Adrenal gland (tissue), 12 donors: ENCODE data around the gene PLCH2. TPM values are rescaled to one million over a fixed set of nuclear protein-coding genes. Genes with fewer than 3 reads are reported as not detected.

ENCODE experiments used
- DNase-seq, 7 donors: peaks; one replicate each; pipeline ENCODE4 v3.0.0-alpha.2; 2019 to 2020
- H3K27ac ChIP-seq, 5 donors: fragments of 200-600 bp; sonication (generic) in 4 of 5; 1 replicate in 3 of 5; 2 replicates in 2 of 5; pipeline versions ENCODE4 v1.5.1 to v1.8.0; 2016 to 2020; ENCODE audit warnings: mild to moderate bottlenecking in 1 of 5
- H3K27me3 ChIP-seq: fragments of 200-600 bp; 2 replicates; pipeline ENCODE4 v1.8.0; 2021
- H3K36me3 ChIP-seq, 2 donors: fragments of 200-600 bp; replicated peaks in 1 of 2; 1 replicate in 1 of 2; 2 replicates in 1 of 2; pipeline versions ENCODE4 v1.5.1 to v1.8.0; 2018 to 2022
- H3K4me1 ChIP-seq, 2 donors: fragments of 200-600 bp; replicated peaks in 1 of 2; 1 replicate in 1 of 2; 2 replicates in 1 of 2; pipeline versions ENCODE4 v1.5.1 to v1.8.0; 2018 to 2021
- H3K4me3 ChIP-seq, 4 donors: fragments of 200-600 bp; sonication (generic) in 3 of 4; one replicate each; pipeline ENCODE4 v1.5.1; 2016 to 2018
- H3K9me3 ChIP-seq, 3 donors: fragments of 200-600 bp; sonication (generic) in 1 of 3; replicated peaks in 1 of 3; 1 replicate in 2 of 3; 2 replicates in 1 of 3; pipeline versions ENCODE4 v1.5.1 to v1.8.0; 2016 to 2021
- POLR2A ChIP-seq, 2 donors: fragments of 450-650 bp; IDR thresholded peaks; one replicate each; pipeline ENCODE4 v1.6.1; 2017; ENCODE audit warnings: antibody characterized with exemption in 2 of 2, mild to moderate bottlenecking in 2 of 2, moderate library complexity in 1 of 2
- WGBS, 4 donors: extraction: QIAGEN DNeasy Blood & Tissue Kit in 2 of 4; methylation state at CpG; one replicate each; pipeline versions ENCODE4 v1.1.5 to v1.1.7; 2013 to 2017; 5-methylcytosine and 5-hydroxymethylcytosine counted together
- intact Hi-C, 2 donors: fragments of 100-400 bp; cut with DNase I; formaldehyde crosslinking; loops; one replicate each; pipeline versions ENCODE4 v1.14.1 to v1.15.0; 2022 to 2023
- polyA plus RNA-seq, 3 donors: library from polyadenylated mRNA; stranded (reverse); fragments of 200-250 nt in 2 of 3; fragments of 350-450 nt in 1 of 3; fragmentation: Illumina TruSeq in 1 of 3; extraction: RNeasy Lipid Tissue Mini Kit (QIAGEN cat#74804) in 1 of 3; gene quantifications; one replicate each; pipeline ENCODE4 v1.2.3, GENCODE V29; 2013 to 2014
- total RNA-seq, 9 donors: library from RNA; depleted of rRNA in 4 of 9; stranded (reverse); fragments of >200 nt in 4 of 9; fragments of 120-200 nt in 1 of 9; fragmentation: NEBNext Ultra II Directional in 1 of 9; extraction: Animal tissue kit (Norgen Biotek cat#: 25700) in 1 of 9; gene quantifications; one replicate each; pipeline versions ENCODE4 v1.1.0 to v1.2.4, GENCODE V29; 2013 to 2023
- TF ChIP-seq, protein P1 (sequence below), 6 experiments: fragments of 450-650 bp in 4 of 6; fragments of 200-600 bp in 2 of 6; sonication (generic) in 1 of 6; IDR thresholded peaks; 1 replicate in 5 of 6; 2 replicates in 1 of 6; pipeline versions ENCODE4 v1.5.1 to v1.8.0; 2016 to 2021; ENCODE audit warnings: antibody characterized with exemption in 6 of 6, mild to moderate bottlenecking in 2 of 6, moderate library complexity in 1 of 6
- donor health status: healthy with polysubstance abuse.
- donor health status: Bipolar disorder and iron deficiency.
- donor health status: DM: yes; HTN: yes; CAD: no.
- donor health status: DM: no; HTN: no; CAD: no.
- donor health status: DM: no; HTN: no; CAD: no.
- donor health status: DM: yes; HTN: yes; CAD: no.

The PLCH2 gene
- total and polyA plus RNA-seq, 12 donors, result 0.22 to 66.3 (median 2.2) TPM; not detected in 1

DNA sequence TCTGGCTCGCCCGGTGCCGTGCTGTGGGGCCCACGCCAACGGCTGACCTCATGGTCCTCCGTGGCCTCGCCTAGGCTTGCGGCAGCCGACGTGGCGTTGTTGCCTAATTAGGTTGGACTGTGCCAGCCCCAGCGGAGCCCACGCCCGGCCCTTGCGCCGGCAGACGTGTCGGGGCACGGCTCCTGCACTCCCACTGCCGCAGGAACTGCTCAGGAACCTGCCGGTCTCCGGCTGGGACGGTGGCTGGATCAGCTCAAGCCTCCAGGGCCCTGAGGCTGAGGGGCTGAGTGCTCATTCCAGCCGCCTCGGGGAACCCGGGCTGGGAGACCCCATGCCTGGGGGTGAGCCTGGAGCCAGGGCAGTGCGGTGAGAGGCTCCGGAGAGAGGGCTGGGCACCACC, 47.6 kb upstream of the PLCH2 start:
- Histone ChIP-seq H3K4me3 (no peak overlapping the region), H3K27ac (no peak overlapping the region), H3K27me3 (peaks cover 24% of the 10 kb centered on the region), H3K36me3 (no peaks in the 10 kb centered on the region), H3K4me1 (no peaks in the 10 kb centered on the region), H3K9me3 (no peaks in the 10 kb centered on the region)
- TF ChIP-seq, protein P1, sequence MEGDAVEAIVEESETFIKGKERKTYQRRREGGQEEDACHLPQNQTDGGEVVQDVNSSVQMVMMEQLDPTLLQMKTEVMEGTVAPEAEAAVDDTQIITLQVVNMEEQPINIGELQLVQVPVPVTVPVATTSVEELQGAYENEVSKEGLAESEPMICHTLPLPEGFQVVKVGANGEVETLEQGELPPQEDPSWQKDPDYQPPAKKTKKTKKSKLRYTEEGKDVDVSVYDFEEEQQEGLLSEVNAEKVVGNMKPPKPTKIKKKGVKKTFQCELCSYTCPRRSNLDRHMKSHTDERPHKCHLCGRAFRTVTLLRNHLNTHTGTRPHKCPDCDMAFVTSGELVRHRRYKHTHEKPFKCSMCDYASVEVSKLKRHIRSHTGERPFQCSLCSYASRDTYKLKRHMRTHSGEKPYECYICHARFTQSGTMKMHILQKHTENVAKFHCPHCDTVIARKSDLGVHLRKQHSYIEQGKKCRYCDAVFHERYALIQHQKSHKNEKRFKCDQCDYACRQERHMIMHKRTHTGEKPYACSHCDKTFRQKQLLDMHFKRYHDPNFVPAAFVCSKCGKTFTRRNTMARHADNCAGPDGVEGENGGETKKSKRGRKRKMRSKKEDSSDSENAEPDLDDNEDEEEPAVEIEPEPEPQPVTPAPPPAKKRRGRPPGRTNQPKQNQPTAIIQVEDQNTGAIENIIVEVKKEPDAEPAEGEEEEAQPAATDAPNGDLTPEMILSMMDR (IDR thresholded peaks at IDR 0.05), result no peak
- TF ChIP-seq POLR2A (IDR thresholded peaks at IDR 0.05), result no peak
- no peak for DNase-seq
- WGBS, 4 donors, result 88 to 100% (median 92%) methylated on average over 9 to 28 of the region's 28 CpGs; no CpG with 5 or more reads in 1 of the 4 donors
- intact Hi-C loops, result loop anchor here in 1 of 2 donors (10.0 kb wide), 1 partner anchor 996 kb away; no protein-coding TSS in a partner anchor

DNA sequence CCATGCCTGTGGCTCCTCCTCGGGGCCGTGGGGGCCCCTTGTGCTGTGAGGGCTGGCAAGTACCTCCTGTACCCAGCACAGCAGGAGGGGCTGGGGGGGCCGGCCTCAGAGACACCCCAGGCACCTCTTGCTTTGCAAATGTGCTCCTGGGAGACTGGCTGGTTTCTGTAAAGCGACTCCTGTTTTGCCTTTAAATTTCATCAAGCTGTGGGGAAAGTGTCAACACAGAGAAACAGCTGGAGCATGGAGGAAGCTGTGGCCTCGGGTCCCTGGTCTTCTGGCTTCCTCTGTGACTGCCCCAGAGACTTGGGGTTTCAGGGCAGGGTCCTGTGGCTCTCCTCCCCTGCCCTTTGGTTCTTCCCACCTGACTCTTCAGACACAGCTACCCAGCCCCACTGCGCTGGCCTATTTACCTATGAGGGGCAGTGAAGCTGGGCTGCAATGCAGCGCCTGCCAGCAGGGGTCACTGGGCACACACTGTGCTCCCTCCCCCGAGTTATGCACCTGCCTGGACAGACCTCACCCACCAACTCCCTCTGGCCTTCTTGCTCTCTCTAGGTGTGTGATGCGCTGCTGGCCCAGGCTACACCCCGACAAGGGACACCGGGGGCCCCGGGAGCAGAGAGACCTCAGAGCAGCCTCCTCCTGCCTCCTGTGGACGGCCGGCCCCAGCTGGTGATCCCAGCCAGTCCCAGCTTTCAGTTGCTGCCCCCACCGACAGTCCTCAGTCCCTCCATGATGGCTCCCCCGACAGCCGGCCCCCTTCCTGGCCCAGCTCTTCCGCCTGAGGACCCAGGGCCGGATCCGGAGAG, 46.1 kb upstream of the PLCH2 start:
- no peak overlapping the region for H3K27ac ChIP-seq
- intact Hi-C loops, result loop anchor here in 1 of 2 donors (10.0 kb wide), 1 partner anchor 995 kb away; no protein-coding TSS in a partner anchor
- WGBS, 4 donors, result 78 to 86% (median 82%) methylated on average over 5 to 20 of the region's 20 CpGs

DNA sequence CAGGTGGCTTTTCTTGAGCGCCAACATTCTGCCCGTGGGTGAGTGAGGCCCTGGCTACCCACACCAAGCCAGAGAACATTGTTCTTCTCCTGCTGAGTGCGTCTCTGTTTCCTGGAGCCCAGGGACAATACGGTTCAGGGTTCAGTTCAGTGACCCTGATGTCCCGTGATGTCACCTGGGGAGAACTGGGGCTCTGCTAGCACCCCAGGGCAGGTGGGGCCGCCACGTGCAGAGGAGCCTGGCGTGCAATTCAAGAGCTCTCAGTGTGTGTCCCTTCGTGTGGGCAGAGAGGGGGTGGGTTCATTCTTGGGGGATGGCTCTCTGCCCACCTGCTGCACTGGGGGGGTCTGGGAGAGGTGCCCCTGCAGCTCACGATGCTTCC, 45.5 kb upstream of the PLCH2 start:
- Histone ChIP-seq H3K4me1 (no peaks in the 10 kb centered on the region), H3K4me3 (no peak overlapping the region), H3K9me3 (no peaks in the 10 kb centered on the region), H3K27ac (no peak overlapping the region), H3K27me3 (peaks cover 24% of the 10 kb centered on the region), H3K36me3 (no peaks in the 10 kb centered on the region)
- WGBS, 4 donors, result 41 to 84% (median 75%) methylated on average over 6 to 10 of the region's 10 CpGs
- DNase-seq, result no peak
- intact Hi-C loops, result no loop called here
- TF ChIP-seq, protein P1 (IDR thresholded peaks at IDR 0.05), result no peak
- no peak for TF ChIP-seq POLR2A (IDR thresholded peaks at IDR 0.05)

More for the DNA sequence above, 46.1 kb upstream of the PLCH2 start:
- no peak for DNase-seq
- Histone ChIP-seq H3K36me3 (no peaks in the 10 kb centered on the region), H3K4me3 (no peak overlapping the region), H3K27me3 (peaks cover 24% of the 10 kb centered on the region), H3K9me3 (no peaks in the 10 kb centered on the region), H3K4me1 (no peaks in the 10 kb centered on the region)
- TF ChIP-seq POLR2A (IDR thresholded peaks at IDR 0.05), result no peak
- TF ChIP-seq, protein P1 (IDR thresholded peaks at IDR 0.05), result peak in 2 of 6 experiments; percentile 28 to 36

DNA sequence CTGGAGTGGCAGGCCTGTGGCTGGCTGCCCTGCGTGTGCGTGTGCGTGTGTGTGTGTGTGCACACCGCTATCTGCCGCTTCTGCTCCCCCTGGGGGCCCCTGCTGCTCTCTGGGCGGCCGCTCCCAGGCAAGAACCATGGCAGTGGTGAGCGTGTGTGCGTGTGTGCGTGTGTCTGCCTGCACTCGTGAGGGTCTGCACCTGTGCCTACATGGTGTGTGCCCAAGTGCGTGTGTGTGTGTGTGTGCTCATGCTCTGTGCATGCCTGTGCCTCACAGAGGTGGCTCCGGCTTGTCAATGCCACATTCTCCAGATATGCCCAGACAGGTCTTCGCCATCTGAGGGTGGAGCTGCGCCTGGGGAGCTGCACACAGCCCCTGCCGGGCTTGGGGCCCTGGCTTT, 45.0 kb upstream of the PLCH2 start:
- H3K27ac ChIP-seq, result no peak overlapping the region
- no peak for DNase-seq
- intact Hi-C loops, result no loop called here
- no peaks in the 10 kb centered on the region for H3K36me3 ChIP-seq
- H3K4me3 ChIP-seq, result no peak overlapping the region
- no peaks in the 10 kb centered on the region for H3K9me3 ChIP-seq
- TF ChIP-seq, protein P1 (IDR thresholded peaks at IDR 0.05), result no peak
- no peak for TF ChIP-seq POLR2A (IDR thresholded peaks at IDR 0.05)
- H3K4me1 ChIP-seq, result no peaks in the 10 kb centered on the region
- H3K27me3 ChIP-seq, result peaks cover 24% of the 10 kb centered on the region
- 52 to 64% (median 54%) methylated on average over 6 to 16 of the region's 16 CpGs; no CpG with 5 or more reads in 1 of the 4 donors for WGBS, 4 donors
